Activated CD8-positive, alpha-beta memory T cell treated with anti-CD3 and anti-CD28 coated beads, Interleukin-2, amount 10 ng/mL, durations not matched to agents 7 days and 5 days (primary cell): ENCODE data around the gene JRKL. TPM values are rescaled to one million over a fixed set of nuclear protein-coding genes. Genes with fewer than 3 reads are reported as not detected.
A peak's percentile ranks its signal among the peaks of the same experiment; 100 is the strongest.

Experiments used
- ATAC-seq: fragments of 150-1000 bp; cut with Tn5 transposase; one replicate; pipeline ENCODE4 v1.10.0; 2021; ENCODE audit warnings: moderate library complexity
- CTCF ChIA-PET: fragments of 350-600 bp; sonication (Branson Sonifier 250); formaldehyde crosslinking; loops from one replicate; lab custom pipeline; 2021; ENCODE audit warnings: antibody characterized with exemption; lab: Charles Lee
- DNase-seq: peaks from one replicate; pipeline ENCODE4 v3.0.0-alpha.2; 2020
- H3K27ac Mint-ChIP-seq: one replicate; pipeline ENCODE4 v1.8.0; 2021; ENCODE audit warnings: mild to moderate bottlenecking, mixed read lengths
- H3K27me3 Mint-ChIP-seq: one replicate; pipeline ENCODE4 v1.8.0; 2021; ENCODE audit warnings: mixed read lengths
- H3K36me3 Mint-ChIP-seq: one replicate; pipeline ENCODE4 v1.8.0; 2021; ENCODE audit warnings: mild to moderate bottlenecking, mixed read lengths
- H3K4me1 Mint-ChIP-seq: one replicate; pipeline ENCODE4 v1.8.0; 2021; ENCODE audit warnings: mixed read lengths
- H3K4me3 Mint-ChIP-seq: one replicate; pipeline ENCODE4 v1.8.0; 2021; ENCODE audit warnings: mild to moderate bottlenecking, moderate library complexity, mixed read lengths
- H3K9me3 Mint-ChIP-seq: one replicate; pipeline ENCODE4 v1.8.0; 2022; ENCODE audit warnings: low read depth, mixed read lengths
- total RNA-seq, 2 experiments: library from RNA; stranded (reverse); gene quantifications; one replicate each; pipeline ENCODE4 v1.2.3, GENCODE V29; 2021

The JRKL gene
- total RNA-seq, 2 experiments from 2014 or later, result 9.6 to 11.2 TPM

- Mint-ChIP-seq H3K4me1 (no peaks in the 10 kb centered on the region), H3K27me3 (no peaks in the 10 kb centered on the region), H3K36me3 (peaks cover 34% of the 10 kb centered on the region), H3K9me3 (no peaks in the 10 kb centered on the region), H3K4me3 (no peak overlapping the region), H3K27ac (no peak overlapping the region)
- ATAC-seq (no peak), DNase-seq (no peak)
- CTCF ChIA-PET, result interaction anchor here (1.9 kb wide), 1 partner anchor 22 kb away, joined by 5 read pairs; the partner anchor contains the start of genes CCDC82 and JRKL
Observed at GRCh38 chr11:96367342-96367741, 22.5 kb upstream of the JRKL start.

- no peak overlapping the region for H3K4me3 Mint-ChIP-seq
- ATAC-seq (no peak), DNase-seq (no peak)
- H3K36me3 Mint-ChIP-seq, result peaks cover 28% of the 10 kb centered on the region
- no peaks in the 10 kb centered on the region for H3K9me3 Mint-ChIP-seq
- H3K27me3 Mint-ChIP-seq, result no peaks in the 10 kb centered on the region
- peaks cover 9% of the 10 kb centered on the region for H3K4me1 Mint-ChIP-seq
- CTCF ChIA-PET, result no interaction called here
- H3K27ac Mint-ChIP-seq, result no peak overlapping the region
Observed at GRCh38 chr11:96373826-96374225, 16.0 kb upstream of the JRKL start.

DNA sequence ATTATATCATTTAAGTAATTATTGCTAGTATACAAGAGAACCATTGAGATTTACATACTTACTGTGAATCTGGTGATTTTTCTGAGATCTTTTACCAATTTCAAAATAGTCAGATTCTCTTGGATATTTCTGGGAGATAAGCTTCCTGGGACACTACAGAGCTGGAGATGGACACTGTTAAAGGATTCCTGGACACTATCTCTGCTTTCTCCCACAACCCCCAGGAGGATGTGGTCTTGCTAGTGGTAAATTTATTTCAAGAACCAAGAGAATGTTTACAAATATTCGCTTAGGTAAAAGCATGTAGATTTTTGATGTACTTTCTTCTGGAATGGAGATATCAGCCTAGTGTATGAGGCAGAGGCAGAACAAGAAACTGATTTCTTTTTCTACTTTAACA is 13.0 kb upstream of the JRKL start:
- Mint-ChIP-seq H3K4me3 (no peak overlapping the region), H3K4me1 (peaks cover 9% of the 10 kb centered on the region), H3K36me3 (peaks cover 38% of the 10 kb centered on the region), H3K27ac (no peak overlapping the region), H3K9me3 (no peaks in the 10 kb centered on the region), H3K27me3 (no peaks in the 10 kb centered on the region)
- DNase-seq, result no peak
- no peak for ATAC-seq
- CTCF ChIA-PET, result no interaction called here

GRCh38 chr11:96384156-96384555 is 5.7 kb upstream of the JRKL start:
- H3K27me3 Mint-ChIP-seq, result no peaks in the 10 kb centered on the region
- peaks cover 43% of the 10 kb centered on the region for H3K36me3 Mint-ChIP-seq
- CTCF ChIA-PET, result interaction anchor here (0.9 to 1.2 kb wide), 2 partner anchors 10 to 43 kb away, joined by 3 to 4 read pairs; no protein-coding TSS in a partner anchor
- no peak overlapping the region for H3K27ac Mint-ChIP-seq
- ATAC-seq, result no peak
- H3K9me3 Mint-ChIP-seq, result no peaks in the 10 kb centered on the region
- peaks cover 35% of the 10 kb centered on the region for H3K4me1 Mint-ChIP-seq
- H3K4me3 Mint-ChIP-seq, result no peak overlapping the region
- DNase-seq, result no peak

DNA sequence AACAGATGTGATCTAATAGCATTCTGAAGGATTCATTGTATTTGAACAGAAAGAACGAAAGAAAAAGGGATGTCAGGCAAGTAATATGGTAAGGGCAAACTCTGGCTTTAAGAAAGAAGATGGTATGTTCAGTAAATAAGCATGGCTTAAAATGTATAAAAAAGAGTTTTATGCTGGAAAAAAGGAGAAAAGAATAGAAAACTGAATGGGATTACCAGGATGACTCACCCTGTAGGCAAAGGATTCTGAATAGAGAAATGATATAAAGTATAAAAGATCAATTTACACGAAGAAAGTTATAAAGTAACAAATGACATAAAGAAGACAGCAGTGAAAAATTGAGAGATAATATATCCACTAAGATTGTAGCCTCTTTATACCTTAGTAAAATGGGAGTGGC is 4.6 kb upstream of the JRKL start:
- H3K36me3 Mint-ChIP-seq, result peaks cover 33% of the 10 kb centered on the region
- CTCF ChIA-PET, result interaction anchor here (0.9 kb wide), 1 partner anchor 12 kb away, joined by 3 read pairs; no protein-coding TSS in a partner anchor
- H3K4me1 Mint-ChIP-seq, result peaks cover 35% of the 10 kb centered on the region
- no peak for DNase-seq
- no peak overlapping the region for H3K4me3 Mint-ChIP-seq
- no peak for ATAC-seq
- H3K9me3 Mint-ChIP-seq, result no peaks in the 10 kb centered on the region
- no peaks in the 10 kb centered on the region for H3K27me3 Mint-ChIP-seq
- H3K27ac Mint-ChIP-seq, result no peak overlapping the region

DNA sequence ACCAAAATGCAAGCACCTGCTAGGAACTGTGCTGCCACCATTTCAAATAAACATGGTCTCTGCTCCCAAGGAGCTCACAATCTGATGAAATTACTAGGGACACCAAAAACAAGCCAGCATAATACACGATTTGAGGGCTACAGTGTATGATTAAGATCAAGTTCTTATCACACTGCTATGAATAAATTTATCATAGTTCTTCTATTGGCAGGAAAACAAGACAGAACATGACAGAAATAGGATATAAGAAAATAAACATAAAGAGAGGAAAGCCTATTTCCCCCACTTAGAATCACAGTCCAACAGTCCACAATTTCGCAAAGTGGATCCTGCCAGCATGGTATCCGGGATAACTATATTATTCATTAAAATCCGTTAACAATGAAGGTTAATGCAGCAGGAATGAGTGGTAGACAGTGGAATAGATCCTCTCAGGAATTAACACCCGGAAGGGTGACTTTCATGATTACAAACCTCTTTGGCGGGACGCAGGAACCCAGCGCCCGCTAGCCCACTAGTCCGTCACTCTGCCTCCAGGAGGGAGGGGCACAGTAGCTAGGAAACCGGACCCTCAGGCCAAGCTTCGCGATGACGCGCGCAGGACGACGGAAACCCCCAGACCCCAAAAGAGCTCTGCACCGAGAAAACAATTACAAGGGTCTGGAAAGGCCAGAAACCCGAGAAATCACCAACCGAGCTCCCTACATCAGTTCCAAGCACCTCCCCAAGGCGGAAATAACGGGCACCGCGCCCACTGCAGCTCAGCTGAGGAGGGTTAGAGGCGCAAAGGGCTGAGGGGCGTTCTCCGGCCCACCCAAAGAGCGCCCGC is 708 bp upstream of the JRKL start:
- ATAC-seq, result peak; percentile 59
- H3K27ac Mint-ChIP-seq, result peak overlapping the region; percentile 91
- peaks cover 52% of the 10 kb centered on the region for H3K4me1 Mint-ChIP-seq
- no peak for DNase-seq
- no peaks in the 10 kb centered on the region for H3K27me3 Mint-ChIP-seq
- CTCF ChIA-PET, result interaction anchor here (0.8 to 3.5 kb wide), 11 partner anchors 21 to 599 kb away, joined by 3 to 37 read pairs (median 4); partner anchors contain the start of genes CEP57, FAM76B and MAML2
- H3K36me3 Mint-ChIP-seq, result peaks cover 27% of the 10 kb centered on the region
- H3K4me3 Mint-ChIP-seq, result peak overlapping the region; percentile 87
- H3K9me3 Mint-ChIP-seq, result no peaks in the 10 kb centered on the region

DNA sequence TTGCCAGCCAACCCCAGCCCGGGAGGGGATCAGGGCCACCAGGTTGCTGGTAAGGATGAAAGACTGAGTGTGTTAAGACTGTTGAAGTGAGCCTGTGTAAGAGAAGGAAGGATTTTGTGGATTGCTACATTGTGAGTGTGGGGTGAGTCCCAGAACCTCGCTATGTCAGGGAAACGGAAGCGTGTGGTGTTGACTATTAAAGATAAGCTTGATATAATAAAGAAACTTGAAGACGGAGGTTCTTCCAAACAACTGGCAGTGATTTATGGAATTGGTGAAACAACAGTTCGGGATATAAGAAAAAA is 627 bp downstream of the JRKL start:
- no peaks in the 10 kb centered on the region for H3K9me3 Mint-ChIP-seq
- H3K36me3 Mint-ChIP-seq, result peaks cover 19% of the 10 kb centered on the region
- no peak for DNase-seq
- peak overlapping the region; percentile 87 for H3K4me3 Mint-ChIP-seq
- CTCF ChIA-PET, result interaction anchor here (0.9 to 3.5 kb wide), 5 partner anchors 22 to 600 kb away, joined by 5 to 37 read pairs (median 5); partner anchors contain the start of genes CEP57 and MAML2
- H3K4me1 Mint-ChIP-seq, result peaks cover 49% of the 10 kb centered on the region
- no peaks in the 10 kb centered on the region for H3K27me3 Mint-ChIP-seq
- ATAC-seq, result no peak
- peak overlapping the region; percentile 91 for H3K27ac Mint-ChIP-seq

DNA sequence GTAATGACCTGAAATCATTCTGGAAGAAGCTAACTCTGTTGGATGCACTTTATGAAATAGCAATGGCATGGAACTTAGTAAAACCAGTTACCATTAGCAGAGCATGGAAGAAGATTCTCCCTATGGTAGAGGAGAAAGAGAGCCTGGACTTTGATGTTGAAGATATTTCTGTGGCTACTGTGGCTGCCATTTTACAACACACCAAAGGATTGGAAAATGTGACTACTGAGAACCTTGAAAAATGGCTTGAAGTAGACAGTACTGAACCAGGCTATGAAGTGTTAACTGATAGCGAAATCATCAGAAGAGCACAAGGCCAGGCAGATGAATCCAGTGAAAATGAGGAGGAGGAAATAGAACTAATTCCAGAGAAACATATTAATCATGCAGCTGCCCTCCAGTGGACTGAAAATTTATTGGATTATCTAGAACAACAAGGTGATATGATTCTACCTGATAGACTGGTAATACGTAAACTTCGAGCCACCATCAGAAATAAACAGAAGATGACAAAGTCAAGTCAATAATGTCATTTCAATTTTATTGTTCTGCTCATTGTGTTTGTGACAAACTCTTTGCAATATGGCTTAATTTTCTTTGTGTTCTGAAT is 2.0 kb downstream of the JRKL start:
- CTCF ChIA-PET, result interaction anchor here (3.3 kb wide), 1 partner anchor 556 kb away, joined by 30 read pairs; no protein-coding TSS in a partner anchor
- Mint-ChIP-seq H3K27me3 (no peaks in the 10 kb centered on the region), H3K4me3 (no peak overlapping the region), H3K36me3 (peaks cover 17% of the 10 kb centered on the region), H3K4me1 (peaks cover 44% of the 10 kb centered on the region), H3K9me3 (no peaks in the 10 kb centered on the region), H3K27ac (no peak overlapping the region)
- no peak for DNase-seq
- ATAC-seq, result no peak

DNA sequence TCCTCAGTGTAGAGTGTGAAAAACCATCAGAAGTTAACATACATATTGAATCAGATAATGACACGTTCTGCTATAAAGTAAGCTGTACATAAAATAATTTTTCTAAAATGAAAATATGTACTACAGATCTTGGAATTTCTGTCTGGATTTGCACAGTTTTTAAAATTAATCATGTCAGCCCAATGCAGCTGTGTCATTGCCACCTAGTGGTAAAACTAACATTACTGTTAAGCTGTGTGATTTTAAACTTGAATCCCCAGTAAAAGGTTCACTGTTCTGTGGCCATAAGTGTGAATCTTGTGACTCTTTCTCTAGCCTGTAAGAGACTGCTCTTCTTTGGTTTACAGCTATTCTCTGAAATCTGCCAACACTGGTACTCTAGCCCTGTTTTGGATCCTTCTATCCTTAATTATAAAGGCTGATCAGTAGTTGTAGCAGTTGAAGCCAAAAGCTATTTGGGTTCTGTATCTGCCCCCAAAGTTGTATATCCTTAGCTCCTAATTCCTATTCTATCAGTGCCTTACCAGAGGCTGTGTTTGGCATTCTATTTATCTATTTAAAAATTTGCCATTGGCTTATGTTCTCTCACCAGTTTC is 4.0 kb downstream of the JRKL start:
- ATAC-seq, result no peak
- Mint-ChIP-seq H3K27me3 (no peaks in the 10 kb centered on the region), H3K27ac (no peak overlapping the region), H3K36me3 (peaks cover 15% of the 10 kb centered on the region), H3K4me1 (peaks cover 25% of the 10 kb centered on the region), H3K4me3 (no peak overlapping the region), H3K9me3 (no peaks in the 10 kb centered on the region)
- no peak for DNase-seq
- CTCF ChIA-PET, result interaction anchor here (0.6 to 3.3 kb wide), 26 partner anchors 10 to 630 kb away, joined by 3 to 30 read pairs (median 4); partner anchors contain the start of genes CEP57 and MAML2

DNA sequence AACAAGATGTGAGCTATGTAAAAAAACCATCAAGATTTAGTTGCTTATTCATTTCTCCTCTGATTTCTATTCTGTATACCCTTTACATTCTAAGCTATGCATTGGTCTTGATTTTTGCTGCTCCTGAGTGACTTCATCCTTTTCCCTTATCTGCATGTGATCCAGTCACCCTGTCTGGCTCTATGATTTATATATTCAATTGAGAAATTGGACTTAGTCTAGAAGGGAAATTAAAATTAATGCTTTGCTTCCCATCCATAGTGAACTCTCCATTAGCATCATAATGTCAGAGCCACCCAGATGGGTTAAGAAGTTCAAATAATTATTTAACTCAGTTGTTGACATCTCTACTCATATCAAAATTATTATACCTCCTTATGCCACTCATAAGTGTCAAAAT is 5.0 kb downstream of the JRKL start:
- H3K27ac Mint-ChIP-seq, result no peak overlapping the region
- H3K4me1 Mint-ChIP-seq, result peaks cover 25% of the 10 kb centered on the region
- no peaks in the 10 kb centered on the region for H3K9me3 Mint-ChIP-seq

DNA sequence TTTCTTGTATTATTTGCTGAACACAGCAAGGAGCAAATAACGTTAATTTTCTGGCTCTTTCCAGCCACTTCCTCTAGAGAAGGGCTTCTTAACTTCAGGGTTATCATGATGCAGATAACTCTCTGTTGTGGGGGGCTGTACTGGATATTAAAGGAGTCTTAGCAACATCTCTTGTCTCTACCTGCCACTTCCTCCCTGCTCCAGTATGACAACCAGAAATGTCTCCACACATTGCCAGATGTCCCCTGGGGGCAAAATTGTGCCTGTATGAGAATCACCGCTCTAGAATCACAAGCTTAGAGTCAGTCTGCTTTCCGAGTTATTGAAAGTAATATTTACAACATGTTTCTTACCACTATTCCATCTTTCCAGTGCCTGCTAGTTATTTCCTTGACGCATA is 6.8 kb downstream of the JRKL start:
- H3K27me3 Mint-ChIP-seq, result peaks cover under 1% of the 10 kb centered on the region
- ATAC-seq, result no peak

More for the DNA sequence above, 5.0 kb downstream of the JRKL start:
- ATAC-seq (no peak), DNase-seq (no peak)
- Mint-ChIP-seq H3K36me3 (peaks cover 15% of the 10 kb centered on the region), H3K4me3 (no peak overlapping the region), H3K27me3 (no peaks in the 10 kb centered on the region)
- CTCF ChIA-PET, result interaction anchor here (1.1 to 3.3 kb wide), 8 partner anchors 11 to 606 kb away, joined by 3 to 30 read pairs (median 8); partner anchors contain the start of gene CEP57

DNA sequence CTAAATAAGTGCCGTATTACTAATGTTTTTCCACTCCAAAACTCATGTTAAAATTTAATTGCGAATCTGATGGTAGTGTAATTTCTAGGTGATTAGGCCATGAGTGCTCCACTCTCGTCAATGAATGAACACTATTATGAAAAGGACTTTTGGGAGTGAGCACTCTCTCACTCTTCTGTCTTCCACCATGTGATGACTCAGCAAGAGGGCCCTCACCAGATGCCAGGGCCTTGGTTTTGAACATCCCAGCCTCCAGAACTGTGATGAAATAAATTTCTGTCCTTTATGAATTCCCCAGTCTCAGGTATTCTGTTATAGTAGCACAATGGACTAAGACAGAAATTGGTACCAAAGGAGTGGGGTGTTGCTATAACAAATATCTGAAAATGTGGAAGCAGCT is 8.1 kb downstream of the JRKL start:
- Mint-ChIP-seq H3K4me3 (no peak overlapping the region), H3K27ac (no peak overlapping the region), H3K9me3 (no peaks in the 10 kb centered on the region), H3K4me1 (peaks cover 3% of the 10 kb centered on the region), H3K27me3 (peaks cover 13% of the 10 kb centered on the region), H3K36me3 (no peaks in the 10 kb centered on the region)
- ATAC-seq (no peak), DNase-seq (no peak)
- CTCF ChIA-PET, result interaction anchor here (1.7 kb wide), 1 partner anchor 562 kb away, joined by 4 read pairs; no protein-coding TSS in a partner anchor

More for the DNA sequence above, 6.8 kb downstream of the JRKL start:
- no peak for DNase-seq
- Mint-ChIP-seq H3K4me1 (peaks cover 11% of the 10 kb centered on the region), H3K9me3 (no peaks in the 10 kb centered on the region), H3K4me3 (no peak overlapping the region), H3K27ac (no peak overlapping the region), H3K36me3 (peaks cover 2% of the 10 kb centered on the region)
- CTCF ChIA-PET, result no interaction called here

DNA sequence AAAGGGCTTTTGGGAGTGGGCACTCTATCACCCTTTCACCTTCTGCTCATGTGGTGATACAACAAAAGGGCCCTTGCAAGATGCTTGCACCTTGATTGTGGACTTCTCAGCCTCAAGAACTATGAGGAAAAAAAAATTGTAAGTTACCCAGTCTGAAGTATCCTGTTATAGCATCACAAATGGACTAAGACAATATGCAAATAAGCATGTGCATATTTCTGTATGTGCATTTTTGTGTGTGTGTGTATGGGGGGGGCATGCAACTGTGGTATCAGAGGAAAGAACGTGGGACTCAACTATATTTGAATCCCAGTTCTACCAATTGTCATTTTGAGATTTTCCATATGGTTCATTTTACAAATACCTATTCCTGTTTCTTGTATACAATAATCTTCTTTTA is 10.9 kb downstream of the JRKL start:
- no peaks in the 10 kb centered on the region for H3K36me3 Mint-ChIP-seq
- no peaks in the 10 kb centered on the region for H3K9me3 Mint-ChIP-seq
- ATAC-seq, result no peak
- H3K27me3 Mint-ChIP-seq, result peaks cover 31% of the 10 kb centered on the region
- no peak overlapping the region for H3K4me3 Mint-ChIP-seq
- CTCF ChIA-PET, result no interaction called here
- no peaks in the 10 kb centered on the region for H3K4me1 Mint-ChIP-seq
- no peak overlapping the region for H3K27ac Mint-ChIP-seq
- no peak for DNase-seq
